Activated T-cell treated with anti-CD3 and anti-CD28 coated beads, Interleukin-2, amount 50 U/mL, for 24 hours (primary cell): ENCODE measurements around the gene ARPC2.
"Not testable (repeated sequence)": the region's sequence is repeated elsewhere in the genome, so short reads cannot be mapped to it uniquely, and the experiment has no call there.

ENCODE experiments used
- DNase-seq: peaks from one replicate; pipeline ENCODE4 v3.0.0-alpha.2; 2020
- H3K27ac Mint-ChIP-seq: 2 replicates; pipeline ENCODE4 v1.8.0; 2020; ENCODE audit warnings: mild to moderate bottlenecking, mixed read lengths
- H3K27me3 Mint-ChIP-seq: 2 replicates; pipeline ENCODE4 v1.8.0; 2020; ENCODE audit warnings: mixed read lengths
- H3K36me3 Mint-ChIP-seq: 2 replicates; pipeline ENCODE4 v1.8.0; 2020; ENCODE audit warnings: low read depth, mixed read lengths
- H3K4me1 Mint-ChIP-seq: 2 replicates; pipeline ENCODE4 v1.8.0; 2020; ENCODE audit warnings: low read depth, mixed read lengths
- H3K4me3 Mint-ChIP-seq: 2 replicates; pipeline ENCODE4 v1.8.0; 2020; ENCODE audit warnings: mild to moderate bottlenecking, moderate library complexity, mixed read lengths
- H3K9me3 Mint-ChIP-seq: 2 replicates; pipeline ENCODE4 v1.8.0; 2020; ENCODE audit warnings: mixed read lengths

The ARPC2 gene

DNA sequence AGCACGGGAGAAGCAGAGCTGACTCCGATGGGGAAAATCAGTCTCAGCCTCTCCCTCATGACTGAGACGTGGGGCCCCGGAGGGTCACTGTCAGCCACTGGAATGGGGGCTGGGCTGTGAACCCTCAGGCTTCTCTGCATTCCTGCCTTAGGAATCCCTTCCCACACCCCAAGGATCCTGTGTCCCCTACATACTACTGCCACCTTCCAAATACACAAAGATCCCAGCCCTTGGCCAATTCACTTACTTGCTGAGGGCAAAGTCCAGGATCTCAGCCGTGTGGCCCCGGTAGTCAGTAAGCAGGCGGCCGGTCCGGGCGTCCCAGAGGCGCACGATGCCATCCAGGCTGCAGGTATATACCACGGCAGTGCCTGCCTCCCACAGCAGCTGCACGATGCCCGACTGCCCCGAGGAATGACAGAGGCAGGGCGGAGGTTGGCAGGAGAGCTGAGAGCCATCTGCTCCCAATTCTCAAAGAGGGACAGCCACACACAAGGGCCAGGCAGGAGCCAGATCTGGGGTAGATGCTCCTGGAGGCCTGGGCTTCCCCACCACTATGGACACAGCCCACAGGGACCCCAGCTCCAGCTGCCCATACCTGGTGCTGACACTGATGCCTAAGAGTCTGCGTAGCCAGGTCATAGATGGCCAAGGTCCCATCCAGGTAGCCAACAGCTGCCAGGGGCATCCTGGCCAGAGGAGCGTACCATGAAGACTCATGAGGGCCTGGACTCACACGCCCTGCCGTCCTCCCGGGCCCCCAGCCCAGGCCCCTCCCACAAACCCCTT, 48.0 kb downstream of the ARPC2 start:
- H3K36me3 Mint-ChIP-seq, result peaks cover 66% of the 10 kb centered on the region
- H3K9me3 Mint-ChIP-seq, result no peaks in the 10 kb centered on the region
- no peaks in the 10 kb centered on the region for H3K27me3 Mint-ChIP-seq
- no peak for DNase-seq
- peak overlapping the region; percentile 62 for H3K27ac Mint-ChIP-seq
- H3K4me1 Mint-ChIP-seq, result peaks cover 37% of the 10 kb centered on the region
- H3K4me3 Mint-ChIP-seq, result no peak overlapping the region

DNA sequence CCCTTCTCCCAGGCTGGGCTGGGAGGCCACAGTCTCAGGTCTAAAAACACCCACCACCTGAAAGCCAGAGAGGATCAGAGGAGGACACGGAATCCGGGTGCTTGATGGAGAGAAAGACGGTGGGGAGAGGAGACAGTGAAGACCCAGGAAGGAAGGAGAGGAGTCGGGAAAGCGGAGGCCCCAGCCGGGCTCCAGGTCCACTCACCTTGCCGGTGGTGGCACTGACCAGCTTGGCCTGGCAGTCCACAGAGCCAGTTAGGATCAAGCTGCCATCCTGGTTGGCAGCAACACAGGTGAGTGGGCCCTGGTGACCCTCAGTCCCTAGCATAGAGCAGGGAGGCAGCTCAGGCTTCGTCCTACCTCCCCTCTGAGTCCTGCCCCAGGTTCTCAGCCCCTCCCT, 48.6 kb downstream of the ARPC2 start:
- Mint-ChIP-seq H3K4me3 (no peak overlapping the region), H3K4me1 (peaks cover 37% of the 10 kb centered on the region), H3K36me3 (peaks cover 69% of the 10 kb centered on the region)

DNA sequence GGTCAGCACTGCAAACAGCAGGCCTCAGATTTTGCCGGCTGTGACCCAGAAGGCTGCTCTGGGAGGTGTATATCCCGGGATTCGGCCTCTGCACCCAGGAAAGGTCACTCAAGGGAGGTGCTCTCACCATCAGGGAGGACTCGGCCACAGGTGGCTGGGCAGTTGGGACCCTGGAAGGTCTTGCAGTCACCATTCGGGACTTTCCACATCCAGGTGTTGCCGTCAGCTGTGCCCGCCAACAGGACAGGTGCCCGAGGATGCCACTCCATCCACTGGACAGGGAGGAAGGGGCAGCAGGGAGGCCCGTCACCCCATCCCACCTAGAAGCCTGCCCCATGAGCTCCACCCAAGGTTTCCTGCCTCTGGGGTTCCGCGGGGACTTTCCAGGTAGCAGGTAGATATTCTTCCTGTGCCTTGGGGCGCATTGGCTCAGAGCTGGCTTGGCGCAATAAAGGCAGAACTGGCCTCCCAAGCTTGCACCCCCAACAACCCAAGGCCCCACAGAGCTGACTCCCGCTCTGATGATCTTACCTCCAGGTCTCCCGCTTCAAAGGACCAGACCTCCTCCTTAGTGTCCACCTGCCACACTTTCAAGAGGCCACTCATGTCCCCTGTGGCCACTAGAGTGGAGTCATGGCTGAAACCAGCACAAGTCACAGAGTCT, 49.5 kb downstream of the ARPC2 start:
- Mint-ChIP-seq H3K4me1 (peaks cover 44% of the 10 kb centered on the region), H3K9me3 (no peaks in the 10 kb centered on the region), H3K4me3 (no peak overlapping the region), H3K36me3 (peaks cover 73% of the 10 kb centered on the region), H3K27ac (peak overlapping the region; percentile 62), H3K27me3 (no peaks in the 10 kb centered on the region)
- no peak for DNase-seq

More for the DNA sequence above, 48.6 kb downstream of the ARPC2 start:
- no peak for DNase-seq
- Mint-ChIP-seq H3K9me3 (no peaks in the 10 kb centered on the region), H3K27ac (peak overlapping the region; percentile 62), H3K27me3 (no peaks in the 10 kb centered on the region)

DNA sequence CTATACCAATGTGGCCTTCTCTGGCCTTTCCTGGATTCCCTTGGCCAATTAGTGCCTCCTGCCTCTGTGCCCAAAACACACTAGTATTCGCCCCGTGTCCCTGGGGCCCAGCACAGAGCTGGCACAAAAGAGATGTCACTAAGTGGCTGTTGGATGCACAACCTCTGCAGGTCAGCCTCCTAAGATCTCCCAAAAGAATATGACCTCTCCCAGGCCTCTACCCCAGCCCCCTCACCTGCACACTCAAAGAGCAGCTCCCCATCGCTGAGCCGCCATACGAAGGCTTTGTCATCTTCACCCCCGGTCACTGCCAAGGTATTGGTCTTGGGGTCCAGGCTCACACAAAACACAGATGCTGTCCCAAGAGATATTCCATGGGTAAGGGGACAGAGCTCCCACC, 50.3 kb downstream of the ARPC2 start:
- DNase-seq, result no peak
- Mint-ChIP-seq H3K27me3 (no peaks in the 10 kb centered on the region), H3K4me3 (no peak overlapping the region), H3K36me3 (peaks cover 80% of the 10 kb centered on the region), H3K27ac (peak overlapping the region; percentile 56), H3K9me3 (no peaks in the 10 kb centered on the region), H3K4me1 (peaks cover 53% of the 10 kb centered on the region)

DNA sequence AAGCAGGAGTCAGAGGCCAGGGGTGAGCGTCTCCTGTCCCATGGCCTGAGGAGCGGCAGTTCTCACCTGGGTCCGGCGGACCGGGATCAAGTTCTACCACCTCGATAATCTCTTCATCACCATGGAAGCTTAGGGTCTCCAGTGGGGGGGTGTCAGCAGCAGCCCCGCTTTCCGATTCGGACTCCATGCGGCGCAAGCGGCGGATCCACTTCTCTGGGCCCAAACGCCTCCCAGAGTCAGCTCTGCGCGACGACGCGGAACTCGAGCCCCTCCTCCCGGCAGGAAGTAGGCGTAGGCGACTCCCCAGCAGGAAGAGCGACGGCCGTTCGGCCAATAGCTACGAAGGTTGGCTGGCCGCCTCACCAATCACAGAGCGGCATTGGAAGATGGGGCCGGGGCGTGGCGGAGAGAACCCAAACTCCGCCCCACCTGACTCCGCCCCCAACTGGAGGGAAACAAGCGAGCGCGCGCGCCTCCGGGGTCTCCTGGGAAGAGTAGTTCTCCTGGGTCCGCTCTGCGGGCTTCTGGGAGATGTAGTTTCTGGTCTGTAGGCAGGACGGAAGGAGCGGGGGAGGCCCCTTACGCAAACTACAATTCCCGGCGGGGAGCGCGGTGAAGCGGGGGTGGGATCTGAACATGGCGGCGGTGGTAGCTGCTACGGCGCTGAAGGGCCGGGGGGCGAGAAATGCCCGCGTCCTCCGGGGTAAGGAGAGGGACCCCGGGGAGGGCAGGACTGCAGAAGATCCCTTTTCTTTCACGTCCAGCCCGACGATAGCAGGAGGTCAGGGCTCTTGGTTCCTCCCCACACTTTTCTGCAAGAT, 53.1 kb downstream of the ARPC2 start, which contains the start of the genes AAMP and PNKD:
Gene AAMP (minus strand): TSS at position 238 of the 821 bp plus-strand sequence. CDS start 51 bp downstream, at position 187.
Gene PNKD (plus strand): TSS at position 620 of the 821 bp plus-strand sequence. CDS start 17 bp downstream, at position 637.
- peaks cover 80% of the 10 kb centered on the region for H3K36me3 Mint-ChIP-seq

DNA sequence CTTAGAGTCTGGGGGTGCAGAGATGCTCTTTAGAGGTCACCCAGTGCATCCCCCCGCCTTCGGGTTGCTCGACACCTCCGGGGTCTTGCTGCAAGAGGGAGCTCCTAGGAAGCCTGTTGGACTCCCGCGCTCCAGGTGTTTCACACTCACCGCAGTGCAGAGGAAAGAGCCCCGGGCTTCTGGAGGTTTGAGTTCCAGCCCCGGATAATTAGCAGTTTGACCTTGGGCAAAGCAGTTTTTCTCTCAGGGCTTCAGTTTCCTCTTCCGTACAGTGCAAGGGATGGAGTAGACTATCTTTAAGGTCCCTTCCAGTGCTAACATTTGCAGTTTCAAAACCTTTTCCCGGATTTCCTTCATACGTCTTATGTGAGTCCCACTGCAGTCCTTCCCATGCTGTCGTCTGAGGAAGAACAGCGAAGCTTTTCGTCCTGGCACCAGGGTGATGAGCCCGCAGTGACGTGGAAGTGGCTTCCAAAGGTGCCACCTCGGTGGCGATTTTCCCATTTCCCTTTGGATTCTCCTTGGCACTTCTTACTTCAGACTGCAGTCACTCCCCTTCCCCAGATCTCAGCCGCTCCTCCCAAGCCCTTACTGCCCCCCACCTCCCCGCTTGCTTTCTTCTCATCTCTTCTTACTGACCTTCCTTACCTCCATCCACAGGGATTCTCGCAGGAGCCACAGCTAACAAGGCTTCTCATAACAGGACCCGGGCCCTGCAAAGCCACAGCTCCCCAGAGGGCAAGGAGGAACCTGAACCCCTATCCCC, 53.9 kb downstream of the ARPC2 start:
- DNase-seq, result no peak
- H3K4me3 Mint-ChIP-seq, result peak overlapping the region; percentile 90
- no peaks in the 10 kb centered on the region for H3K27me3 Mint-ChIP-seq
- peak overlapping the region; percentile 97 for H3K27ac Mint-ChIP-seq
- peaks cover 43% of the 10 kb centered on the region for H3K4me1 Mint-ChIP-seq
- H3K9me3 Mint-ChIP-seq, result no peaks in the 10 kb centered on the region
- peaks cover 80% of the 10 kb centered on the region for H3K36me3 Mint-ChIP-seq

More for the DNA sequence above, 53.1 kb downstream of the ARPC2 start, which contains the start of the genes AAMP and PNKD:
- H3K27me3 Mint-ChIP-seq, result no peaks in the 10 kb centered on the region
- peaks cover 48% of the 10 kb centered on the region for H3K4me1 Mint-ChIP-seq
- peak; percentile 100 for DNase-seq
- peak within 1 kb of the TSS; percentile 90 for H3K4me3 Mint-ChIP-seq
- peak within 1 kb of the TSS; percentile 97 for H3K27ac Mint-ChIP-seq
- no peaks in the 10 kb centered on the region for H3K9me3 Mint-ChIP-seq

DNA sequence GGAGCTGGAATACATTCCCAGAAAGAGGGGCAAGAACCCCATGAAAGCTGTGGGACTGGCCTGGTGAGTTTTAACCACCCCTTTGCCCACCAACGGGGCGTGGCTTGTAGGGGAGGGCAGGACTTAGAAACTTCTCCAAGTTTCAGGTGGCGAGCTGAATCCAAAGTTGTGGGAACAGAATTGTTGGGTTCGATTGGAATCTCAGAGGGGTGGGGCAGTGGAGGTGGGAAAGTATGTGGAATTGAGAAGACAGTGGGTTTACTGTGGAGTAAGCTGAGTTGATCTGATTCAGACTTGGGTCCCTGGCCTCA, 54.5 kb downstream of the ARPC2 start:
- DNase-seq, result no peak
- peak overlapping the region; percentile 97 for H3K27ac Mint-ChIP-seq
- no peaks in the 10 kb centered on the region for H3K27me3 Mint-ChIP-seq
- H3K4me1 Mint-ChIP-seq, result peaks cover 41% of the 10 kb centered on the region
- H3K4me3 Mint-ChIP-seq, result peak overlapping the region; percentile 90
- peaks cover 80% of the 10 kb centered on the region for H3K36me3 Mint-ChIP-seq
- no peaks in the 10 kb centered on the region for H3K9me3 Mint-ChIP-seq

DNA sequence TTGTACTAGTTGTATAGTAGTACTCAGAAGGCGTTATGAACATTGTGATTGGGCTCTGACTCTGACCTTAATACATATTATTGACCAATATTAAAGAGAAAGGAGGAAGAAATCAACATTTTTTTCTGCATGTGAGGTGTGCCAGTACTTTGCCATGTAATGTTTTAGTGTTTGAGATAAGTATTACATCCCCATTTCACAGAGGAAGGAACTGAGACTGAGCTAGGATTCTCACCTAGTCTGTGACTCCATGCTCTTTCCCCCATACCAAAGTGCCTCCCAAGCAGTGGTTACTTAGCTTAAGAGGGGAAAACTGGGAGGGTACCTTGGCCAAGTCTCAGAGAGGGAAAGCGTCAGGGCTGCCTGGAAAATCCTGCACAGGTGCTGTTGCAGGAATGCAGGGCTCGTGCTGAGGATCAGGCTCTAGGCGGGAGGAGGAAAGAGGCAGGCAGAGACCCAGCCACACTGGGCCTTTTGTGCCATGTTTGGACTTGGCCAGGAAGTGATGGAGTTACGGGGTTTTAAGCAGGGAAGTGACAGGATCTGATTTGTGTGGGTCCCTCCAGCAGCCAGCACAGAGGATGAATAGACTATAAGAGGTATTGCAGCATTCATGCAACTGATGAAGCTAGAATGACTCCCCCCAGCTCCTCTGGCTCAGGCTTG, 55.0 kb downstream of the ARPC2 start:
- DNase-seq, result no peak
- Mint-ChIP-seq H3K36me3 (peaks cover 80% of the 10 kb centered on the region), H3K4me3 (peak overlapping the region; percentile 90), H3K9me3 (no peaks in the 10 kb centered on the region), H3K27ac (peak overlapping the region; percentile 97), H3K27me3 (no peaks in the 10 kb centered on the region), H3K4me1 (peaks cover 39% of the 10 kb centered on the region)

DNA sequence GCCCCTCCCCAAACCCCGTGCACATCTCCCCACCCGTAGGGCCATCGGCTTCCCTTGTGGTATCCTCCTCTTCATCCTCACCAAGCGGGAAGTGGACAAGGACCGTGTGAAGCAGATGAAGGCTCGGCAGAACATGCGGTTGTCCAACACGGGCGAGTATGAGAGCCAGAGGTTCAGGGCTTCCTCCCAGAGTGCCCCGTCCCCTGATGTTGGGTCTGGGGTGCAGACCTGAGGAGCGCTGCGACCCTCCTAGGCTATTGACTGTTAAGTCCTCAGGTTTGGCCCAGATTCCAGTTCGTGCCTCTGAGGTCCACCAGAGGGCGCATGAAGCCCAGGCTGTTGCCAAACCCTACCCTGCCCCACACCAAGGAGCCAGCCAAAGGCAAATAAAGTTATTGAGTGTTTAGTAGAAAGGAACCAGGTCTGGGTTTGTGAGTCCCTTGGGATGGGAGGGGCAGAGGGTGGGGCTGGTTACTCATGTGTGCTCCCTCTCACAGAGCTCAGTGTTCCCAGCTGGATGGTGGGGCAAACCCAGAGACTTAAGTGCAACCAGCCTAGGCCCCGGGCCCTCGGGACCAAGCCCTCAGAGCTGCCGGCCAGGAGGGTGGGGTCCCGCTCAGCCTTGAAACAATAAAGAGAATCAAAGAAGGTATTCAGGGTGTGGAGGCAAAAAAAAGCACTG, 55.7 kb downstream of the ARPC2 start:
- DNase-seq, result peak; percentile 82
- Mint-ChIP-seq H3K27ac (peak overlapping the region; percentile 97), H3K4me1 (peaks cover 32% of the 10 kb centered on the region), H3K9me3 (no peaks in the 10 kb centered on the region), H3K36me3 (peaks cover 80% of the 10 kb centered on the region), H3K27me3 (no peaks in the 10 kb centered on the region), H3K4me3 (peak overlapping the region; percentile 29)

DNA sequence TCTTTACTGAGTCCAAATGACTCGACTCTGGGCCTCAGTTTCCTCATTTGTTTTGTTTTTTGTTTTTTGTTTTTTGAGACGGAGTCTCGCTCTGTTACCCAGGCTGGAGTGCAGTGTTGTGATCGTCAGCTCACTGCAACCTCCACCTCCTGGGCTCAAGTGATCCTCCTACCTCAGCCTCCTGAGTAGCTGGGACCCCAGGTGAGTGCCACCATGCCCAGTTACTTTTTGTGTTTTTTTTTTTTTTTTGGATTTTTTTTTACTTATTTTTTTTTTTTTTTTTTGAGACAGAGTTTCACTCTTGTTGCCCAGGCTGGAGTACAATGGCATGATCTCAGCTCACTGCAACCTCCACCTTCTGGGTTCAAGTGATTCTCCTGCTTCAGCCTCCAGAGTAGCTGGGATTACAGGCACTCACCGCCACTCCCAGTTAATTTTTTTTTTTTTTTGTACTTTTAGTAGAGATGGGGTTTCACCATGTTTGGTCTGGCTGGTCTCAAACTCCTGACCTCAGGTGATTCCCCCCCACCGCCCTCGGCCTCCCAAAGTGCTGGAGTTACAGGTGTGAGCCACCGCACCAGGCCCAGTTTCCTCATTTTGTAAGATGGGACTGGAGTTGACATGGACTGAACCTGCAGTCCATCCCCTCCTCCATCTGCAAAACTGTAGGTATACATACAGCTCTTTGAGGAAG, 56.4 kb downstream of the ARPC2 start:
- Mint-ChIP-seq H3K4me1 (peaks cover 31% of the 10 kb centered on the region), H3K27ac (peak overlapping the region; percentile 76), H3K36me3 (peaks cover 84% of the 10 kb centered on the region)
- H3K9me3 Mint-ChIP-seq, DNase-seq, H3K27me3 Mint-ChIP-seq, H3K4me3 Mint-ChIP-seq: not testable (repeated sequence)

DNA sequence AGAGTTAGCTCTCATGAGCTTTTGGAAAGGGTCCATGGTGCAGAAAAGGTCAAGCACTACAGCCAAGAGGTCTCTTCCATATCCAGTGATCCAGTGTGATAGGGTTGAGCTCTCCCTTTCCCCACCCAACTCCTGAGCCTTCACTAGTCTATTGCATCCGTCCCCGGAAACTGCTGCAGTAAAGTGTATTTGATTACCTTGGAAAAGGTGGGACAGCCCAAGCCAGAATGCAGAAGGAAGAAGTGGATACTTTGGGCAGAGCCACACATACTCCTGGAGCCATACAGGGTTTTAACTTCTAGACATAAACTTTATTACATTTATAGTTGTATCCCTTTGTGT, 56.9 kb downstream of the ARPC2 start:
- no peaks in the 10 kb centered on the region for H3K9me3 Mint-ChIP-seq
- H3K27ac Mint-ChIP-seq, result peak overlapping the region; percentile 76
- no peak for DNase-seq
- peaks cover 88% of the 10 kb centered on the region for H3K36me3 Mint-ChIP-seq
- H3K4me3 Mint-ChIP-seq, result no peak overlapping the region
- H3K4me1 Mint-ChIP-seq, result peaks cover 29% of the 10 kb centered on the region
- no peaks in the 10 kb centered on the region for H3K27me3 Mint-ChIP-seq

DNA sequence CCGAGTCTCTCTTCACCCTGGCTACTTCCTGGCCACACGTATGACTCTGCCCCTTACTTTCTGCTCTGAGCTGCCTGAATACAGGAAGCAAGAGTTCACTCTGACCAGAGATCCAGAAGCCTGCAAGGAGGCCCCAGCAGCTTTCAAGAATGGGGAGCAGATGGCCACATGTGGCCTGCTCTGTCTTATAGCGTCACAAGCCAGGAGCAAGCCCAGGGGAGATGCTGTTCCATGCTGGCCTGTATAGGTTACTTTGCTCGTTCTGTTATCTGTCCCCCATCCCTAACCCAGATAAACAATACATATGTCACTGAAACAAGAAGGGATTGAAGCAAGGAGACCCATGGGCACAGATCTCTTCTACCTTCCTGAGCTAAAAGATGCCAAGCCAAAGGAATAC, 57.6 kb downstream of the ARPC2 start:
- Mint-ChIP-seq H3K27me3 (no peaks in the 10 kb centered on the region), H3K4me1 (peaks cover 25% of the 10 kb centered on the region), H3K9me3 (no peaks in the 10 kb centered on the region), H3K4me3 (no peak overlapping the region), H3K36me3 (peaks cover 88% of the 10 kb centered on the region), H3K27ac (peak overlapping the region; percentile 71)
- no peak for DNase-seq
